Skeletal muscle satellite cell (primary cell): ENCODE measurements around the gene FAM3A.

Experiments used
- H3K27me3 ChIP-seq: 2 replicates; pipeline ENCODE4 v1.7.0; 2013; ENCODE audit warnings: low read length; ENCODE audit not compliant: control insufficient read depth, insufficient read depth
- H3K36me3 ChIP-seq: 2 replicates; pipeline ENCODE4 v1.7.0; 2013; ENCODE audit warnings: mild to moderate bottlenecking, control low read depth, low read length; ENCODE audit not compliant: insufficient read depth
- H3K4me1 ChIP-seq: 2 replicates; pipeline ENCODE4 v1.7.0; 2013; ENCODE audit warnings: low read length; ENCODE audit not compliant: control insufficient read depth, insufficient read depth
- H3K4me2 ChIP-seq: 2 replicates; pipeline ENCODE4 v1.7.0; 2013; ENCODE audit warnings: mild to moderate bottlenecking, low read length
- H3K4me3 ChIP-seq: 2 replicates; pipeline ENCODE4 v1.7.0; 2013; ENCODE audit warnings: low read length
- H3K9ac ChIP-seq: 2 replicates; pipeline ENCODE4 v1.7.0; 2013; ENCODE audit warnings: mild to moderate bottlenecking, low read depth, low read length, moderate library complexity
- H3K9me3 ChIP-seq: replicated peaks from 2 replicates; pipeline ENCODE4 v1.7.0; 2013; ENCODE audit warnings: mild to moderate bottlenecking, control low read depth, low read length

The FAM3A gene

GRCh38 chrX:154484255-154485149 is 31.5 kb downstream of the FAM3A start:
- H3K9me3 ChIP-seq, result no peaks in the 10 kb centered on the region
- no peaks in the 10 kb centered on the region for H3K27me3 ChIP-seq
- H3K9ac ChIP-seq, result no peak overlapping the region
- H3K4me1 ChIP-seq, result peaks cover 27% of the 10 kb centered on the region
- H3K36me3 ChIP-seq, result peaks cover 26% of the 10 kb centered on the region
- peak overlapping the region; percentile 85 for H3K4me2 ChIP-seq
- H3K4me3 ChIP-seq, result peak overlapping the region; percentile 77

- Histone ChIP-seq H3K4me2 (no peak overlapping the region), H3K9ac (no peak overlapping the region), H3K9me3 (no peaks in the 10 kb centered on the region), H3K4me3 (no peak overlapping the region), H3K36me3 (peaks cover 21% of the 10 kb centered on the region), H3K4me1 (peaks cover 30% of the 10 kb centered on the region), H3K27me3 (no peaks in the 10 kb centered on the region)
Measured at GRCh38 chrX:154483325-154483724, 32.7 kb downstream of the FAM3A start.

- Histone ChIP-seq H3K4me1 (peaks cover 35% of the 10 kb centered on the region), H3K9ac (no peak overlapping the region), H3K36me3 (peaks cover 15% of the 10 kb centered on the region), H3K4me3 (no peak overlapping the region), H3K27me3 (no peaks in the 10 kb centered on the region), H3K4me2 (no peak overlapping the region), H3K9me3 (no peaks in the 10 kb centered on the region)
Measured at GRCh38 chrX:154482786-154483185, 33.2 kb downstream of the FAM3A start.

DNA sequence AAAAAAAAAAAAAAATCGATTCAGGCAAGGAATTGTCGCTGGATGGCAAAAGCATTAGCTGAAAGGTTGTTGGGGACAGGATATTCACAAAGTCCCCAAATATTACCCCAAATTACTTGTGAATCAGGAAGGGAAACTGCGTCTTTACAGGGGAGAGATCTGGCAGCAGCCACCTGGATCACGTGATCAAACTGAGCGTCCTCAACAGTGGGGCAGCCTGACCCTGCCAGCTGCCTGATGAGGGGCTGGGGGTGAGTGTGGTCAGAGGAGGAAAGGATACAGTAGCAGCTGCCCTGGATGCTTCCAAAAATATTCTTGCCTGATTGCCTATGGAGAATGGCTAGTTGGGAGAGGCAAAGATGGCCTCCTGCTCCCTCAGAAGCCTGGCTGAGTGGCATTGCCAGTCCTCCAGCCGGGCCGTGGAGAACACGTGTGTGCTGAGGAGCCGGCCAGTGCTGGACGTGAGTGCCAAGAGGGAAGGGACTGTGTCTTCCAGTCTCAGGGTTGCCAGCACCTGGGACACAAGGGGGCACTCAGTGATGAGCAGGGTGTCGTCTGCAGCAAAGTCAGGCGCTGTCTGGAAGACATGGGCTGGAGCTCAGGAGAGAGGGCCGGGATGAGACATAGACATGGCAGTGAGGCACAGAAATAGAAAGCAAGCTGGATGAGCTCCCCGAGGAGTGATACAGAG is 34.0 kb downstream of the FAM3A start:
- Histone ChIP-seq H3K36me3 (peaks cover 13% of the 10 kb centered on the region), H3K27me3 (no peaks in the 10 kb centered on the region), H3K4me3 (no peak overlapping the region), H3K9me3 (no peaks in the 10 kb centered on the region), H3K4me2 (no peak overlapping the region), H3K9ac (no peak overlapping the region), H3K4me1 (peaks cover 33% of the 10 kb centered on the region)

DNA sequence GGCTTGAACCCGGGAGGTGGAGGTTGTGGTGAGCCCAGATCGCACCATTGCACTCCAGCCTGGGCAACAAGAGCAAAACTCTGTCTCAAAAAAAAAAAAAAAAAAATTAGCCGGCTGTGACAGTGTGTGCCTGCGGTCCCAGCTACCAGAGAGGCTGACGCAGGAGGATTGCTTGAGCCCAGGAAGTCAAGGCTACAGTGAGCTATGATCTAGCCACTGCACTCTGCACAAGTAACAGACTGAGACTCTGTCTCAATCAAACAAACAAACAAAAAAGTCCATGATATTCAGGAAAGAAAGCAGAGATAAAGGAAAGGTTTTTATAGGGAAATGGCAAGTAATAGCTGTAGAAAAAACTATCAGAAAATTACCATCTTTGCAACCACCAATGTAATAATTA is 34.8 kb downstream of the FAM3A start:
- Histone ChIP-seq H3K36me3 (peaks cover 13% of the 10 kb centered on the region), H3K4me2 (no peak overlapping the region), H3K4me1 (peaks cover 29% of the 10 kb centered on the region), H3K4me3 (no peak overlapping the region), H3K9me3 (no peaks in the 10 kb centered on the region), H3K9ac (no peak overlapping the region), H3K27me3 (no peaks in the 10 kb centered on the region)

DNA sequence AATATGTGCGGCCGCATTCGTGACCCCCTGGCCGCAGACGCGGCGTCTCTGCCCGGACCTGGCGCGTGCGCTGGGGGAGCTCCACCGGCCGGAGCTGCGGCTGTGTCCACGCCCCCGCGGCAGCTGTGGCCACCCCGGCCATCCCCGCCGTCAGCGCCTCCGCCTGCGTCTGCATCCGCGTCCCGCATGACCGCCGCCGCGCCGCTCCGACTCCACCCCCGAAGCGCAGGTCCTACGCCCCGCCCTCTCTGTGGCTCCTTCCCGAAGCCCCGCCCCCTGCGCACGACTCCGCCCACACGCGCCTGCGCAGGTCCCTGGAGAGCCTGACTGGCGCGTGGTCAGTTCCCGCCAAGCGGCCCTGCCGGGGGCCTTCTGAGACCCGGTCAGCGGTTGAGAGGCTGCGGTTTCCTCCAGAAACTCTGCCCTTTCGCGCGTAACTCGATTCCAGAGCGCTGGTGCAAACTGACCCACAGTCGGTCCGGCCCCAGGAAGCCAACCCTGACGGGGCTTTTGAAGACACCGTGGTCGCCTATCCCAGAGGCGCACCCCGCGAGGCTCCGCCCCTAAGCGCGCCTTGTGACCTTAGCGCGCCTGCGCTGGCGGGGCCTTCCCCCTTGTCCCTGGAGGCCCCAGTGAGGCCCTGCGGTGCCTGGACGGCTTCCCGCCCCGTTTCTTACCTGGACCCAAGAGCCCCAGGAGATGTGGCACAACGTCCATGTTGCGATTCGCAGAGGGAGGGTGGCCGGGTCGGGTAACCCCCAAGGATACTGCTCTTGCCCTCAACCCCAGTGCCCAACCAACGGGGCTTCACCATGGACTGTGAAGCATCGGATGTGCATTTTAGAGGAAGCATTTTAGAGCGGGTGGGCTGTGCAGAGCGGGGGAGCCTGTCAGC is 37.1 kb downstream of the FAM3A start, which contains the start of gene LAGE3:
LAGE3 (minus strand) TSS at position 554 of the 895 bp plus-strand sequence; CDS start at position 188, 366 bp downstream.
- Histone ChIP-seq H3K27me3 (no peaks in the 10 kb centered on the region), H3K4me1 (peaks cover 12% of the 10 kb centered on the region), H3K9ac (peak within 1 kb of the TSS; percentile 69), H3K4me2 (peak within 1 kb of the TSS; percentile 74), H3K36me3 (peaks cover 11% of the 10 kb centered on the region), H3K4me3 (peak within 1 kb of the TSS; percentile 72), H3K9me3 (no peaks in the 10 kb centered on the region)

- H3K36me3 ChIP-seq, result peaks cover 12% of the 10 kb centered on the region
- peak overlapping the region; percentile 72 for H3K4me3 ChIP-seq
- H3K9me3 ChIP-seq, result no peaks in the 10 kb centered on the region
- H3K4me2 ChIP-seq, result peak overlapping the region; percentile 74
- no peaks in the 10 kb centered on the region for H3K27me3 ChIP-seq
- peaks cover 12% of the 10 kb centered on the region for H3K4me1 ChIP-seq
- peak overlapping the region; percentile 69 for H3K9ac ChIP-seq
Measured at GRCh38 chrX:154477891-154478477, 38.0 kb downstream of the FAM3A start.

GRCh38 chrX:154476821-154477220 is 39.2 kb downstream of the FAM3A start:
- Histone ChIP-seq H3K4me3 (no peak overlapping the region), H3K4me2 (no peak overlapping the region), H3K27me3 (no peaks in the 10 kb centered on the region), H3K9ac (no peak overlapping the region), H3K36me3 (peaks cover 14% of the 10 kb centered on the region), H3K9me3 (no peaks in the 10 kb centered on the region), H3K4me1 (peaks cover 12% of the 10 kb centered on the region)

- H3K4me1 ChIP-seq, result peaks cover 6% of the 10 kb centered on the region
- H3K4me2 ChIP-seq, result no peak overlapping the region
- H3K4me3 ChIP-seq, result no peak overlapping the region
- H3K9me3 ChIP-seq, result no peaks in the 10 kb centered on the region
- H3K36me3 ChIP-seq, result peaks cover 44% of the 10 kb centered on the region
- H3K9ac ChIP-seq, result no peak overlapping the region
- H3K27me3 ChIP-seq, result no peaks in the 10 kb centered on the region
Measured at GRCh38 chrX:154473683-154474082, 42.3 kb downstream of the FAM3A start.

DNA sequence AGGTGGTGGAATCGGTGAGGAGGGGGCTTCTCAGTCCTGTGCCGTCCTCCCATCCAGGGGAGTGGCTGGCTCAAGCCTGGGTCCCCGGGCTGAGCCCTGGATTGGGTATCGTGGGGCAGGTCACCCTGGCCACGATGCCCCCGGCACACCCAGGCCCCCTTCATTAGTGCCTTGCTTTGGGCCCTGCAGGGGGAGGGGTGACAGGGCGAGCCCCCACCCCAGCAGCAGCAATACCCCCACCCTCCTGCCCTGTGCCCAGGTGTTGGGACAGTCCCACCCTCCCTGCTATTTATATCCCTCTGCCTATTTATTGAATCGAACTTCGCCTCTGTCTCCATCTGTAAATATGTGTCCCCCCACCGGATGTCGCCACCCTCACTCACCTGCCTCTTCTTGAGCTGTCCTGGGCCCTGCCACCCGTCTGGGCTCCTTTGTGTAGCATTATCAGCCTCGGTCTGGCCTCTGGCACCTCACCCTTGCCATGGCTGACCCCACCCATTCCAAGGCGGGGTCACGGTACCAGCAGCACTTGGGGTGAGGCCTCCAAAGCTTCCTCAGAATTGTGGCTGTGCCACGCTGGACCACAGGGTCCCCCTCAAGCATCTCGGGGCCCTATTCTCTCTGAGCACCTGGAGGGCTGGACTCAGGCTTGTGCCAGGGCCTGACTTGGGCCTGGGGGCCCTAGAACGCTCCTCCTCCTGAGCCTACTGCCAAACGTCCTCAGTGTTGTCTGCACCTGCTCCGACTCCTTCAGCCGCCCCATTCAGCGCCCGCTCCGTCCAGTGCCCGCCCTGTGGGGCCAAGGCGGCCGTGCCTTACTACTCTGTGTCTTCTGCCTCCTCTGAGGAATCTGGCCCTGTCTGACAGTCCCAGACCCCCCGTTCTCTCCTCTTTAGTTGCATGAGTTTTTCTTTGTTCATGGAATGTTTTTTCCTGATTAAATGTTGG is 43.1 kb downstream of the FAM3A start:
- H3K9ac ChIP-seq, result no peak overlapping the region
- no peak overlapping the region for H3K4me3 ChIP-seq
- no peaks in the 10 kb centered on the region for H3K27me3 ChIP-seq
- H3K4me2 ChIP-seq, result no peak overlapping the region
- H3K9me3 ChIP-seq, result no peaks in the 10 kb centered on the region
- peaks cover 3% of the 10 kb centered on the region for H3K4me1 ChIP-seq
- H3K36me3 ChIP-seq, result peaks cover 48% of the 10 kb centered on the region
